OCI-LY7 (cell line): ENCODE measurements around the gene NTSR1.

Experiments used
- EZH2phosphoT487 ChIP-seq: fragments of 200-600 bp; sonication (generic); IDR thresholded peaks from 2 replicates; pipeline ENCODE4 v1.6.1; 2018; ENCODE audit warnings: low read depth, borderline replicate concordance, mild to moderate bottlenecking, mixed run types, antibody characterized with exemption, low read length, moderate library complexity, mixed read lengths
- TF ChIP-seq, protein P1 (sequence below): fragments of 200-600 bp; sonication (generic); conservative IDR thresholded peaks from 2 replicates; pipeline ENCODE4 v1.5.1; 2014; ENCODE audit warnings: mild to moderate bottlenecking, antibody characterized with exemption, low read length, moderate library complexity, mixed read lengths

- TF ChIP-seq, protein P1, sequence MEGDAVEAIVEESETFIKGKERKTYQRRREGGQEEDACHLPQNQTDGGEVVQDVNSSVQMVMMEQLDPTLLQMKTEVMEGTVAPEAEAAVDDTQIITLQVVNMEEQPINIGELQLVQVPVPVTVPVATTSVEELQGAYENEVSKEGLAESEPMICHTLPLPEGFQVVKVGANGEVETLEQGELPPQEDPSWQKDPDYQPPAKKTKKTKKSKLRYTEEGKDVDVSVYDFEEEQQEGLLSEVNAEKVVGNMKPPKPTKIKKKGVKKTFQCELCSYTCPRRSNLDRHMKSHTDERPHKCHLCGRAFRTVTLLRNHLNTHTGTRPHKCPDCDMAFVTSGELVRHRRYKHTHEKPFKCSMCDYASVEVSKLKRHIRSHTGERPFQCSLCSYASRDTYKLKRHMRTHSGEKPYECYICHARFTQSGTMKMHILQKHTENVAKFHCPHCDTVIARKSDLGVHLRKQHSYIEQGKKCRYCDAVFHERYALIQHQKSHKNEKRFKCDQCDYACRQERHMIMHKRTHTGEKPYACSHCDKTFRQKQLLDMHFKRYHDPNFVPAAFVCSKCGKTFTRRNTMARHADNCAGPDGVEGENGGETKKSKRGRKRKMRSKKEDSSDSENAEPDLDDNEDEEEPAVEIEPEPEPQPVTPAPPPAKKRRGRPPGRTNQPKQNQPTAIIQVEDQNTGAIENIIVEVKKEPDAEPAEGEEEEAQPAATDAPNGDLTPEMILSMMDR, result no peak
- no peak for TF ChIP-seq EZH2phosphoT487
Measured at GRCh38 chr20:62728781-62729300, 20.2 kb downstream of the NTSR1 start.
